GM21576 (cell line): ENCODE data around the gene IGFBP2.
A peak's percentile ranks its signal among the peaks of the same experiment; 100 is the strongest.

Experiments
- ATAC-seq: cut with Tn5 transposase; IDR thresholded peaks from one replicate; pipeline ENCODE4 v1.9.1; 2021; ENCODE audit warnings: mild to moderate bottlenecking, moderate library complexity; ENCODE audit not compliant: unreplicated experiment

Gene IGFBP2

GRCh38 chr2:216661051-216661450 lies 27.8 kb downstream of the IGFBP2 start:
- no peak for ATAC-seq

- ATAC-seq = no peak
These were observed 28.6 kb downstream of the IGFBP2 start for GRCh38 chr2:216661639-216662375.

GRCh38 chr2:216663106-216663505 lies 29.9 kb downstream of the IGFBP2 start:
- no peak for ATAC-seq

GRCh38 chr2:216663846-216664245 lies 30.6 kb downstream of the IGFBP2 start:
- ATAC-seq = no peak

GRCh38 chr2:216664593-216665034 lies 31.4 kb downstream of the IGFBP2 start:
- no peak for ATAC-seq

GRCh38 chr2:216665242-216665641 lies 32.0 kb downstream of the IGFBP2 start:
- no peak for ATAC-seq

- ATAC-seq = no peak
These were observed 32.5 kb downstream of the IGFBP2 start for GRCh38 chr2:216665717-216666116.

- peak; percentile 76 for ATAC-seq
These were observed 33.4 kb downstream of the IGFBP2 start for GRCh38 chr2:216666461-216667233.

- no peak for ATAC-seq
These were observed 37.3 kb downstream of the IGFBP2 start for GRCh38 chr2:216670266-216671080.

- no peak for ATAC-seq
These were observed 37.8 kb downstream of the IGFBP2 start for GRCh38 chr2:216671081-216671411.

- ATAC-seq = no peak
These were observed 38.6 kb downstream of the IGFBP2 start for GRCh38 chr2:216671791-216672343.

- no peak for ATAC-seq
These were observed 39.2 kb downstream of the IGFBP2 start for GRCh38 chr2:216672466-216672865.

- no peak for ATAC-seq
These were observed 39.8 kb downstream of the IGFBP2 start for GRCh38 chr2:216673021-216673420.

- ATAC-seq = no peak
These were observed 40.4 kb downstream of the IGFBP2 start for GRCh38 chr2:216673609-216674008.

- no peak for ATAC-seq
These were observed 41.2 kb downstream of the IGFBP2 start for GRCh38 chr2:216674376-216674775.

GRCh38 chr2:216676630-216677029 lies 43.4 kb downstream of the IGFBP2 start:
- ATAC-seq = no peak

GRCh38 chr2:216677439-216678097 lies 44.3 kb downstream of the IGFBP2 start:
- no peak for ATAC-seq

- no peak for ATAC-seq
These were observed 44.9 kb downstream of the IGFBP2 start for GRCh38 chr2:216678098-216678465.

- no peak for ATAC-seq
These were observed 45.8 kb downstream of the IGFBP2 start for GRCh38 chr2:216678813-216679657.

- no peak for ATAC-seq
These were observed 46.4 kb downstream of the IGFBP2 start for GRCh38 chr2:216679658-216680024.
